HCT116 (cell line): ENCODE data around the gene OR52B2.

Source experiments
- ATF3 ChIP-seq: IDR thresholded peaks from 2 replicates; pipeline ENCODE4 v1.6.1; 2012
- CEBPB ChIP-seq: IDR thresholded peaks from 2 replicates; pipeline ENCODE4 v1.6.1; 2012; ENCODE audit warnings: low read depth
- EZH2phosphoT487 ChIP-seq: fragments of 200-600 bp; IDR thresholded peaks from 2 replicates; pipeline ENCODE4 v1.6.1; 2018; ENCODE audit warnings: antibody characterized with exemption, borderline replicate concordance
- POLR2A ChIP-seq: IDR thresholded peaks from 2 replicates; pipeline ENCODE4 v1.7.0; 2011; ENCODE audit warnings: borderline replicate concordance; ENCODE audit not compliant: insufficient read depth, insufficient read length; ENCODE audit errors: extremely low read depth
- POLR2AphosphoS5 ChIP-seq: IDR thresholded peaks from 2 replicates; pipeline ENCODE4 v1.6.1; 2011; ENCODE audit warnings: mild to moderate bottlenecking, low read depth, low read length, moderate library complexity
- REST ChIP-seq: IDR thresholded peaks from 2 replicates; pipeline ENCODE4 v1.6.1; 2012; ENCODE audit warnings: low read depth
- SRF ChIP-seq: IDR thresholded peaks from 2 replicates; pipeline ENCODE4 v1.6.1; 2012; ENCODE audit warnings: low read depth
- TCF7L2 ChIP-seq: IDR thresholded peaks from 2 replicates; pipeline ENCODE4 v1.7.0; 2011; ENCODE audit warnings: borderline replicate concordance, inconsistent platforms; ENCODE audit not compliant: insufficient read depth, insufficient read length; ENCODE audit errors: extremely low read depth
- YY1 ChIP-seq: IDR thresholded peaks from 2 replicates; pipeline ENCODE4 v1.6.1; 2011; ENCODE audit warnings: low read length, low read depth, moderate library complexity, mild to moderate bottlenecking; ENCODE audit not compliant: insufficient replicate concordance; ENCODE audit errors: extremely low read depth
- ZNF274 ChIP-seq: fragments of 200-500 bp; sonication (Bioruptor generic); IDR thresholded peaks from 2 replicates; pipeline ENCODE4 v1.6.1; 2014; ENCODE audit warnings: mild to moderate bottlenecking, low read depth, low read length, inconsistent platforms
- TF ChIP-seq, protein P1 (sequence below), 3 experiments: fragments of 200-600 bp in 1 of 3; sonication (generic) in 1 of 3; IDR thresholded peaks in 2 of 3; conservative IDR thresholded peaks in 1 of 3; 2 replicates each; pipeline ENCODE4 v1.5.1; 2012 to 2017; ENCODE audit warnings: low read depth in 2 of 3, low read length in 2 of 3, antibody characterized with exemption in 1 of 3, borderline replicate concordance in 1 of 3, control low read depth in 1 of 3, mild to moderate bottlenecking in 1 of 3, mixed read lengths in 1 of 3, mixed run types in 1 of 3, moderate library complexity in 1 of 3; ENCODE audit not compliant: insufficient read depth in 1 of 3
- TF ChIP-seq, protein P2 (sequence below): IDR thresholded peaks from 2 replicates; pipeline ENCODE4 v1.6.1; 2012
- TF ChIP-seq, protein P3 (sequence below): IDR thresholded peaks from 2 replicates; pipeline ENCODE4 v1.6.1; 2011; ENCODE audit warnings: mild to moderate bottlenecking, low read length, moderate library complexity; ENCODE audit not compliant: insufficient replicate concordance; ENCODE audit errors: extremely low read depth

DNA sequence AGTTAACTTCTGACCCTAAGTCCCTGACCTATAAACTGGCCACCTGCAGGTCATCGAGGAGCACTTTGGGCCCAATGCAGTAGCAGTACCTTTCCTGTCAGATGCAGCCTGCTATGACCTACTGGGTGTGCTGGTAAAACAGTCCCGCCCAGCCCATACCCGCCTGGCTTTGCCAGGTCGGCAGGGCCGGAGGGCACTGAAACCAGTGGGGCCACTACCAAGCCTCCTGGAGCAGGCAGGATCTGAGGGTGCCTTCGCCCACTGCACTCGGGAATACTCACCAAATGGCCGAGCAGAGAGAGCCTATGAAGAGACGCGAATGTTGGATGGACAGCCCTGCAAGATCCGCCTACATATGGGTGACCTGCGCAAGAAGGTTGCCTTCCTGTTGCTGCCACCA is 39.7 kb upstream of the OR52B2 start:
- TF ChIP-seq EZH2phosphoT487 (no peak), CEBPB (no peak), POLR2AphosphoS5 (no peak), REST (no peak), POLR2A (no peak), SRF (no peak), ZNF274 (no peak), TCF7L2 (no peak), YY1 (no peak), ATF3 (no peak)
- TF ChIP-seq, protein P1, sequence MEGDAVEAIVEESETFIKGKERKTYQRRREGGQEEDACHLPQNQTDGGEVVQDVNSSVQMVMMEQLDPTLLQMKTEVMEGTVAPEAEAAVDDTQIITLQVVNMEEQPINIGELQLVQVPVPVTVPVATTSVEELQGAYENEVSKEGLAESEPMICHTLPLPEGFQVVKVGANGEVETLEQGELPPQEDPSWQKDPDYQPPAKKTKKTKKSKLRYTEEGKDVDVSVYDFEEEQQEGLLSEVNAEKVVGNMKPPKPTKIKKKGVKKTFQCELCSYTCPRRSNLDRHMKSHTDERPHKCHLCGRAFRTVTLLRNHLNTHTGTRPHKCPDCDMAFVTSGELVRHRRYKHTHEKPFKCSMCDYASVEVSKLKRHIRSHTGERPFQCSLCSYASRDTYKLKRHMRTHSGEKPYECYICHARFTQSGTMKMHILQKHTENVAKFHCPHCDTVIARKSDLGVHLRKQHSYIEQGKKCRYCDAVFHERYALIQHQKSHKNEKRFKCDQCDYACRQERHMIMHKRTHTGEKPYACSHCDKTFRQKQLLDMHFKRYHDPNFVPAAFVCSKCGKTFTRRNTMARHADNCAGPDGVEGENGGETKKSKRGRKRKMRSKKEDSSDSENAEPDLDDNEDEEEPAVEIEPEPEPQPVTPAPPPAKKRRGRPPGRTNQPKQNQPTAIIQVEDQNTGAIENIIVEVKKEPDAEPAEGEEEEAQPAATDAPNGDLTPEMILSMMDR (IDR thresholded peaks at IDR 0.05 in 2 of 3, conservative IDR thresholded peaks at IDR 0.05 in 1 of 3; ENCODE audit: borderline replicate concordance in 1 of 3, insufficient read depth in 1 of 3, low read depth in 2 of 3, low read length in 2 of 3) = no peak
- TF ChIP-seq, protein P2, sequence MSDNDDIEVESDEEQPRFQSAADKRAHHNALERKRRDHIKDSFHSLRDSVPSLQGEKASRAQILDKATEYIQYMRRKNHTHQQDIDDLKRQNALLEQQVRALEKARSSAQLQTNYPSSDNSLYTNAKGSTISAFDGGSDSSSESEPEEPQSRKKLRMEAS = no peak
- TF ChIP-seq, protein P3, sequence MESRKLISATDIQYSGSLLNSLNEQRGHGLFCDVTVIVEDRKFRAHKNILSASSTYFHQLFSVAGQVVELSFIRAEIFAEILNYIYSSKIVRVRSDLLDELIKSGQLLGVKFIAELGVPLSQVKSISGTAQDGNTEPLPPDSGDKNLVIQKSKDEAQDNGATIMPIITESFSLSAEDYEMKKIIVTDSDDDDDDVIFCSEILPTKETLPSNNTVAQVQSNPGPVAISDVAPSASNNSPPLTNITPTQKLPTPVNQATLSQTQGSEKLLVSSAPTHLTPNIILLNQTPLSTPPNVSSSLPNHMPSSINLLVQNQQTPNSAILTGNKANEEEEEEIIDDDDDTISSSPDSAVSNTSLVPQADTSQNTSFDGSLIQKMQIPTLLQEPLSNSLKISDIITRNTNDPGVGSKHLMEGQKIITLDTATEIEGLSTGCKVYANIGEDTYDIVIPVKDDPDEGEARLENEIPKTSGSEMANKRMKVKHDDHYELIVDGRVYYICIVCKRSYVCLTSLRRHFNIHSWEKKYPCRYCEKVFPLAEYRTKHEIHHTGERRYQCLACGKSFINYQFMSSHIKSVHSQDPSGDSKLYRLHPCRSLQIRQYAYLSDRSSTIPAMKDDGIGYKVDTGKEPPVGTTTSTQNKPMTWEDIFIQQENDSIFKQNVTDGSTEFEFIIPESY = no peak
